GM12873 (cell line): ENCODE measurements around the gene EXOSC3.

Experiments used
- CTCF ChIP-seq: IDR thresholded peaks from 2 replicates; pipeline ENCODE4 v1.5.1; 2012; ENCODE audit warnings: low read depth, mild to moderate bottlenecking, moderate library complexity, low read length, control low read depth; ENCODE audit not compliant: insufficient read depth; ENCODE audit errors: missing control alignments

Gene EXOSC3

DNA sequence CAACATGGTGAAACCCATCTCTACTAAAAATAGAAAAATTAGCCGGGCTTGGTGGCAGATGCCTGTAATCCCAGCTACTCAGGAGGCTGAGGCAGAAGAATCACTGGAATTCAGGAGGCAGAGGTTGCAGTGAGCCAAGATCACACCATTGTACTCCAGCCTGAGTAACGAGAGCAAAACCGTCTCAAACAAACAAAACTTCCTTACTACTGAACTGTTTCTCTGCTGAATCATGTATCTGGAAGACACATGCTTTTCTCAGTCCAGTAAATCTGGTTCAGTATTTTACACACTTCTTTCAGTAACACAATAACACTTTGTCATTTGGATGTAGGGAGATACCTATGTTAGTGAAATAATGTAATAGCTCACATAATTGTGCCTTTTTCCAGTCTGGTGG lies 23.4 kb downstream of the EXOSC3 start:
- no peak for TF ChIP-seq CTCF

- TF ChIP-seq CTCF: no peak
Measured at GRCh38 chr9:37760416-37761161, 24.3 kb downstream of the EXOSC3 start.

DNA sequence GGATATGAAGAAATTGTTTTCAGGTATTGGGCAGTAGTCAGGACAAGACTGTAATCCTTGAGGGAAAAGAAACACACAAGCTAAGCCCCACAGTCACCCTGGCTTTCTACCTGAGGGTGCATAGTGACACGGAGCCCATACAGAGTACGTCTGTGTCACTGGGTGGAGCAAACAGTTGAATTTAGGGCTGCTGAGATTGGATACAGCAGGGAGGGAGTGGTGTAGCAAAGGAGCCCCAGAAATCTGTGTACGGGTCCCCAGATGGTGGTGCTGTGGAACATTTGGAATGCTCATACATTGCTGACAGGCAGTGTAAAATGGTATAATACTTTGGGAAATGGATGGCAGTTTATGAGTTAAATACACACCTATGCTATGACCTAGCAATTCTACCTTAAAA lies 26.1 kb downstream of the EXOSC3 start:
- no peak for TF ChIP-seq CTCF

GRCh38 chr9:37753489-37754190 lies 31.2 kb downstream of the EXOSC3 start, which contains the start of gene TRMT10B:
TRMT10B (plus strand) TSS chr9:37753805; CDS start chr9:37761932, 8,127 bp downstream.
- no peak for TF ChIP-seq CTCF

DNA sequence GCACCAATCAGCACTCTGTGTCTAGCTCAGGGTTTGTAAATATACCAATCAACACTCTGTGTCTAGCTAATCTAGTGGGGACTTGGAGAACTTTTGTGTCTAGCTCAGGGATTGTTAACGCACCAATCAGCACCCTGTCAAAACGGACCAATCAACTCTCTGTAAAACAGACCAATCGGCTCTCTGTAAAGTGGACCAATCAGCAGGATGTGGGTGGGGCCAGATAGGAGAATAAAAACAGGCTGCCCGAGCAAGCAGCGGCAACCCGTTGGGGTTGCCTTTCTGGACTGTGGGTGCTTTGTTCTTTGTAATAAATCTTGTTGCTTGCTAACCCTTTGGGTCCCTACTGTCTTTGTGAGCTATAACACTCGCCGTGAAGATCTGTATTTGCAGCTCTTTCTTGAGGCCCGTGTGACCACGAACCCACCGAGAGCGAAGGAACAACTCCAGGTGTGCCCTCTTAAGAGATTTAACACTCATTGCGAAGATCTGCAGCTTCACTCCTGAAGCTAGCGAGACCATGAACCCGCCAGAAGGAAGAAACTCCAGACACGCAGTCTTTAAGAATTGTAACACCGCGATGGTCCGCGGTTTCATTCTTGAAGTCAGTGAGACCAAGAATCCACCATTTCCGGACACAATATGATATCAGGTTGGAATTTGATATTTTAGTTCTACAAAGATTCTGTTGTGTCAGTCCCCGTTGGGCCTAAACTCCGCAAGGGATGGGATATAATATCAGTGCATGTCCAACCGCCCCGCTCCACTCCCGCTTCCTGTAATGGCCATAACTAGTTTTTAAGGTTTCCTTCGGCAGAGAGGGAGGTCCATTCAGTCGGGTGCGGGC lies 32.0 kb downstream of the EXOSC3 start:
- TF ChIP-seq CTCF: no peak

DNA sequence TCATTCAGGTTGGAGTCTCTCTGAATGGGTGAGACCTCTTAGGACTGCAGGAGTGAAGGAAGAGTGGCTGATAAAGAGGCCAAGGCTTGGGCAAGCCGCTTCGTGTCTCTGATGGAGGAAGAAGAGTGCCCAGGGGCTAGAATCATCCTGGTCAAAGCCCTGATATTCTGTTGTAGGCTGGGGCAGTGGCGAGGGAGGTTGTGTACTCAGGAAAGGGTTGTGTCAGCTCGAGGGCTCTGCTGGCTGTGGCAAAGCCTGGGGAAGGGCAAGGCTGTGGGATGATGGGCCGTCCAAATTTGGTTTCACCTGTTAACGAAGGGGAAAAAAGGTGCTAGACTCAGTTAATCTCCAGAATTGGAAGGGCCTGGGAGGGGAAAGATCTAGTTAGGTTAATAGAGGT lies 33.7 kb downstream of the EXOSC3 start:
- no peak for TF ChIP-seq CTCF

- TF ChIP-seq CTCF: no peak
Measured at GRCh38 chr9:37749129-37749528, 35.7 kb downstream of the EXOSC3 start.
